IMR-90 (cell line): ENCODE results near the gene ME1.

Experiments used
- BHLHE40 ChIP-seq: fragments of 150-350 bp; IDR thresholded peaks from 2 replicates; pipeline ENCODE4 v1.6.1; 2016; ENCODE audit warnings: mild to moderate bottlenecking, low read depth, low read length
- CEBPB ChIP-seq: IDR thresholded peaks from 2 replicates; pipeline ENCODE4 v1.6.1; 2012; ENCODE audit warnings: low read depth, low read length, improper control_type of control experiment
- FOS ChIP-seq: fragments of 150-350 bp; IDR thresholded peaks from 2 replicates; pipeline ENCODE4 v1.6.1; 2016; ENCODE audit warnings: low read depth, low read length
- MAFK ChIP-seq: IDR thresholded peaks from 2 replicates; pipeline ENCODE4 v1.6.1; 2012; ENCODE audit warnings: low read depth, low read length, improper control_type of control experiment
- MAZ ChIP-seq: IDR thresholded peaks from 2 replicates; pipeline ENCODE4 v1.6.1; 2012; ENCODE audit warnings: low read depth, mild to moderate bottlenecking, low read length, improper control_type of control experiment, moderate library complexity, borderline replicate concordance
- MXI1 ChIP-seq: IDR thresholded peaks from 2 replicates; pipeline ENCODE4 v1.6.1; 2012; ENCODE audit warnings: low read depth, mild to moderate bottlenecking, low read length, moderate library complexity, borderline replicate concordance
- NFE2L2 ChIP-seq: fragments of 150-350 bp; IDR thresholded peaks from 2 replicates; pipeline ENCODE4 v1.6.1; 2016; ENCODE audit warnings: low read depth, mild to moderate bottlenecking, low read length
- POLR2A ChIP-seq: IDR thresholded peaks from 2 replicates; pipeline ENCODE4 v1.6.1; 2012; ENCODE audit warnings: mild to moderate bottlenecking, low read depth, low read length
- RAD21 ChIP-seq: IDR thresholded peaks from 2 replicates; pipeline ENCODE4 v1.6.1; 2012; ENCODE audit warnings: low read length, improper control_type of control experiment
- RCOR1 ChIP-seq: IDR thresholded peaks from 2 replicates; pipeline ENCODE4 v1.6.1; 2012; ENCODE audit warnings: mild to moderate bottlenecking, low read length, improper control_type of control experiment; ENCODE audit not compliant: insufficient replicate concordance
- TF ChIP-seq, protein P1 (sequence below): conservative IDR thresholded peaks from 2 replicates; pipeline ENCODE4 v1.5.1; 2012; ENCODE audit warnings: mild to moderate bottlenecking, low read depth, low read length, improper control_type of control experiment
- TF ChIP-seq, protein P2 (sequence below): fragments of 150-350 bp; IDR thresholded peaks from 2 replicates; pipeline ENCODE4 v1.6.1; 2016; ENCODE audit warnings: low read depth, mild to moderate bottlenecking, low read length, moderate library complexity, borderline replicate concordance
- TF ChIP-seq, protein P3 (sequence below): fragments of 150-350 bp; IDR thresholded peaks from 2 replicates; pipeline ENCODE4 v1.6.1; 2017; ENCODE audit warnings: mild to moderate bottlenecking, antibody characterized with exemption, low read length, low read depth

DNA sequence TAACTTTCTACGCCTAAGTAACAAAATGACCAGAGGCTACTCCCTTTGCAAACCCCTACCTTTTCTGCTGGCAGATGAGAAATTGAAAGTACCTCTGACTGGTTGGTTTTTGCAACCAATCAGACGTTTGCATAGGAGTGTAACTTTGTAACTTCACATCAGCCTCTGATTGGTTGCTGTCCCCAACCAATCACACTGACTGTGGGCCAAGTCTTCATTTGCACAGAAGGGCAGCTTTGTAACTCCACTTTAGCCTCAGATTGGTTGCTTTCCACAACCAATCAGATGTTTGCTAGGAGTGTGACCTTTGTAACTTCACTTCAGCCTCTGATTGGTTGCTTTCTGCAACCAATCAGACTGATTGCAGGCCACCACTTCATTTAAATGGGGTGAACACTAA lies 89.1 kb downstream of the ME1 start:
- TF ChIP-seq, protein P1, sequence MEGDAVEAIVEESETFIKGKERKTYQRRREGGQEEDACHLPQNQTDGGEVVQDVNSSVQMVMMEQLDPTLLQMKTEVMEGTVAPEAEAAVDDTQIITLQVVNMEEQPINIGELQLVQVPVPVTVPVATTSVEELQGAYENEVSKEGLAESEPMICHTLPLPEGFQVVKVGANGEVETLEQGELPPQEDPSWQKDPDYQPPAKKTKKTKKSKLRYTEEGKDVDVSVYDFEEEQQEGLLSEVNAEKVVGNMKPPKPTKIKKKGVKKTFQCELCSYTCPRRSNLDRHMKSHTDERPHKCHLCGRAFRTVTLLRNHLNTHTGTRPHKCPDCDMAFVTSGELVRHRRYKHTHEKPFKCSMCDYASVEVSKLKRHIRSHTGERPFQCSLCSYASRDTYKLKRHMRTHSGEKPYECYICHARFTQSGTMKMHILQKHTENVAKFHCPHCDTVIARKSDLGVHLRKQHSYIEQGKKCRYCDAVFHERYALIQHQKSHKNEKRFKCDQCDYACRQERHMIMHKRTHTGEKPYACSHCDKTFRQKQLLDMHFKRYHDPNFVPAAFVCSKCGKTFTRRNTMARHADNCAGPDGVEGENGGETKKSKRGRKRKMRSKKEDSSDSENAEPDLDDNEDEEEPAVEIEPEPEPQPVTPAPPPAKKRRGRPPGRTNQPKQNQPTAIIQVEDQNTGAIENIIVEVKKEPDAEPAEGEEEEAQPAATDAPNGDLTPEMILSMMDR, result no peak
- no peak for TF ChIP-seq FOS
- no peak for TF ChIP-seq RAD21
- TF ChIP-seq POLR2A, result no peak
- no peak for TF ChIP-seq CEBPB
- no peak for TF ChIP-seq NFE2L2
- TF ChIP-seq MAFK, result no peak
- TF ChIP-seq, protein P2, sequence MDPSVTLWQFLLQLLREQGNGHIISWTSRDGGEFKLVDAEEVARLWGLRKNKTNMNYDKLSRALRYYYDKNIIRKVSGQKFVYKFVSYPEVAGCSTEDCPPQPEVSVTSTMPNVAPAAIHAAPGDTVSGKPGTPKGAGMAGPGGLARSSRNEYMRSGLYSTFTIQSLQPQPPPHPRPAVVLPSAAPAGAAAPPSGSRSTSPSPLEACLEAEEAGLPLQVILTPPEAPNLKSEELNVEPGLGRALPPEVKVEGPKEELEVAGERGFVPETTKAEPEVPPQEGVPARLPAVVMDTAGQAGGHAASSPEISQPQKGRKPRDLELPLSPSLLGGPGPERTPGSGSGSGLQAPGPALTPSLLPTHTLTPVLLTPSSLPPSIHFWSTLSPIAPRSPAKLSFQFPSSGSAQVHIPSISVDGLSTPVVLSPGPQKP, result no peak
- no peak for TF ChIP-seq RCOR1
- no peak for TF ChIP-seq MXI1
- TF ChIP-seq MAZ, result no peak
- no peak for TF ChIP-seq BHLHE40
- TF ChIP-seq, protein P3, sequence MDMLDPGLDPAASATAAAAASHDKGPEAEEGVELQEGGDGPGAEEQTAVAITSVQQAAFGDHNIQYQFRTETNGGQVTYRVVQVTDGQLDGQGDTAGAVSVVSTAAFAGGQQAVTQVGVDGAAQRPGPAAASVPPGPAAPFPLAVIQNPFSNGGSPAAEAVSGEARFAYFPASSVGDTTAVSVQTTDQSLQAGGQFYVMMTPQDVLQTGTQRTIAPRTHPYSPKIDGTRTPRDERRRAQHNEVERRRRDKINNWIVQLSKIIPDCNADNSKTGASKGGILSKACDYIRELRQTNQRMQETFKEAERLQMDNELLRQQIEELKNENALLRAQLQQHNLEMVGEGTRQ, result no peak
